SK-N-SH treated with all-trans-retinoic acid at 6 μM for 48 hours (cell line): Measurements from ENCODE around the gene C2orf15.

ENCODE experiments used
- ATAC-seq: fragments of 200-7000 bp; cut with Tn5 transposase; 3 replicates; pipeline ENCODE4 v1.9.1; 2020; ENCODE audit warnings: mild to moderate bottlenecking, moderate library complexity
- ARNTL ChIP-seq: fragments of 450-650 bp; formaldehyde crosslinking; IDR thresholded peaks from 2 replicates; pipeline ENCODE4 v1.5.0; 2020; ENCODE audit warnings: low read depth, mild to moderate bottlenecking, moderate library complexity, borderline replicate concordance
- BACH2 ChIP-seq: fragments of 250-450 bp; sonication (Bioruptor Pico); IDR thresholded peaks from 2 replicates; pipeline ENCODE4 v1.9.0; 2021; ENCODE audit warnings: mild to moderate bottlenecking, borderline replicate concordance
- CSDC2 ChIP-seq: fragments of 250-450 bp; sonication (Bioruptor Pico); IDR thresholded peaks from 2 replicates; pipeline ENCODE4 v1.5.0; 2020; ENCODE audit warnings: mild to moderate bottlenecking, moderate library complexity
- ESRRG ChIP-seq: fragments of 250-450 bp; sonication (Bioruptor Pico); IDR thresholded peaks from 2 replicates; pipeline ENCODE4 v1.6.1; 2021; ENCODE audit warnings: mild to moderate bottlenecking
- GLIS3 ChIP-seq: fragments of 250-450 bp; sonication (Bioruptor Pico); IDR thresholded peaks from 2 replicates; pipeline ENCODE4 v1.5.0; 2020; ENCODE audit warnings: mild to moderate bottlenecking, moderate library complexity
- OSR1 ChIP-seq: fragments of 250-450 bp; sonication (Bioruptor Pico); IDR thresholded peaks from 2 replicates; pipeline ENCODE4 v1.8.0; 2022; ENCODE audit warnings: moderate library complexity, mild to moderate bottlenecking, inconsistent platforms
- PATZ1 ChIP-seq: fragments of 250-450 bp; sonication (Bioruptor Pico); IDR thresholded peaks from 2 replicates; pipeline ENCODE4 v1.8.0; 2020; ENCODE audit warnings: mild to moderate bottlenecking, moderate library complexity, borderline replicate concordance
- PPARA ChIP-seq: fragments of 250-450 bp; sonication (Bioruptor Pico); IDR thresholded peaks from 2 replicates; pipeline ENCODE4 v1.5.0; 2020; ENCODE audit warnings: mild to moderate bottlenecking, borderline replicate concordance
- SNAI2 ChIP-seq: fragments of 250-450 bp; sonication (Bioruptor Pico); IDR thresholded peaks from 2 replicates; pipeline ENCODE4 v1.5.0; 2020; ENCODE audit warnings: mild to moderate bottlenecking, moderate library complexity
- TCF4 ChIP-seq: fragments of 250-450 bp; sonication (Bioruptor Pico); IDR thresholded peaks from 2 replicates; pipeline ENCODE4 v1.8.0; 2021; ENCODE audit warnings: mild to moderate bottlenecking, moderate library complexity, borderline replicate concordance
- TOX ChIP-seq: fragments of 250-450 bp; sonication (Bioruptor Pico); IDR thresholded peaks from 2 replicates; pipeline ENCODE4 v1.8.0; 2021; ENCODE audit warnings: mild to moderate bottlenecking, moderate library complexity, borderline replicate concordance
- ZC3H10 ChIP-seq: fragments of 250-450 bp; sonication (Bioruptor Pico); IDR thresholded peaks from 2 replicates; pipeline ENCODE4 v1.5.1; 2021; ENCODE audit warnings: mild to moderate bottlenecking, moderate library complexity
- ZFP3 ChIP-seq: fragments of 250-450 bp; sonication (Bioruptor Pico); IDR thresholded peaks from 2 replicates; pipeline ENCODE4 v1.5.0; 2020; ENCODE audit warnings: mild to moderate bottlenecking, moderate library complexity
- ZFP30 ChIP-seq: fragments of 450-650 bp; formaldehyde crosslinking; IDR thresholded peaks from 2 replicates; pipeline ENCODE4 v1.5.0; 2022; ENCODE audit warnings: mild to moderate bottlenecking, moderate library complexity
- ZNF565 ChIP-seq: fragments of 450-650 bp; formaldehyde crosslinking; conservative IDR thresholded peaks from 2 replicates; pipeline ENCODE4 v1.5.0; 2020; ENCODE audit warnings: low read depth, mild to moderate bottlenecking, moderate library complexity
- ZNF8 ChIP-seq: fragments of 450-650 bp; formaldehyde crosslinking; IDR thresholded peaks from 2 replicates; pipeline ENCODE4 v1.5.0; 2020; ENCODE audit warnings: mild to moderate bottlenecking, moderate library complexity
- TF ChIP-seq, protein P1 (sequence below): fragments of 250-450 bp; sonication (Bioruptor Pico); IDR thresholded peaks from 2 replicates; pipeline ENCODE4 v1.5.0; 2020; ENCODE audit warnings: mild to moderate bottlenecking, moderate library complexity
- TF ChIP-seq, protein P2 (sequence below): fragments of 250-450 bp; sonication (Bioruptor Pico); IDR thresholded peaks from 2 replicates; pipeline ENCODE4 v1.5.1; 2021; ENCODE audit warnings: mild to moderate bottlenecking, moderate library complexity
- TF ChIP-seq, protein P3 (sequence below): fragments of 250-450 bp; sonication (Bioruptor Pico); IDR thresholded peaks from 2 replicates; pipeline ENCODE4 v1.5.1; 2020; ENCODE audit warnings: low read depth, mild to moderate bottlenecking, moderate library complexity

C2orf15 gene

DNA sequence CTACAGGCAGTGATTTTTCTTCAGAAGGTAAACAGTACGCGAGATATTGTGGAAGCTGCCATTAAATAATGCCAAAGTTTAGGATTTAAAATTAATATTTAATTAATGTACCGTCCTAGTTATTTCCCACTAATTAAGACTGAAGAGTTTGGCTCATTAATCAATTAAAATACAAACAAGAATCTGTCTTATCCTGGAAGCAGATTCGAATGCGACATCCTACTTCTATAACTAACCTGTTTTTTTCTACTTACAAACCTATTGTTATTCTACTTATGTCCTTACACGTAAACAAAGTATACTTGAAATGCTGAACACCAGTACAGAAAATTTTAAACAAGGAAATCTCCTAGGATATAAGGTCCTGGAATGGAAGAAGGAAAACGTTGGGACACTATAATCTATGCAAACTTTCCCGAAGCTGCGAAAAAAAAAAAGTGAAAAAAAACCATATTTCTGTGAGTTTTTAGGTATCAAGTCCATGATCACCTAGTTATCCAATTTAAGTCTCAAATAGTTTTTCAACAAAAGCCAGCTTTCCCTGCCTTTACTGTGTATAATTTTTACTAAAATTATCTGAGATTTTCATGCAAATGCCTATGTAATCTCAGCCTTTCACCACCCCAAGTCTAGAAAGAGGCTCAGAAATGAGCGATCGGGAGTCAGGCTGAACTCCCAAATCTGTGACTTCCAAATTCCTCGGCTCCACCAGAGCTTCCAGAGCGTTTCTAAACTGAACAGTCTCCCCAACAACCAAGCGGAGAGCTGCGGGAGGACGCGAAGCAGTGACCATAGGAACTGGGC, 1.2 kb upstream of the C2orf15 start:
- no peak for TF ChIP-seq SNAI2 (CRISPR knock-in tag)
- peak; percentile 63; the same call in 1 of the 2 replicates for TF ChIP-seq ZFP30 (CRISPR knock-in tag)
- ATAC-seq, result no peak

- TF ChIP-seq TOX, result no peak
- no peak for TF ChIP-seq ZFP3 (CRISPR knock-in tag)
- TF ChIP-seq CSDC2 (CRISPR knock-in tag), result 0 out of 2 replicates have a peak, but pooled peaks have one; percentile 51
- TF ChIP-seq OSR1 (CRISPR knock-in tag), result no peak
- ATAC-seq, result peak; percentile 73
Measured at GRCh38 chr2:99140860-99141109, 722 bp upstream of the C2orf15 start.

DNA sequence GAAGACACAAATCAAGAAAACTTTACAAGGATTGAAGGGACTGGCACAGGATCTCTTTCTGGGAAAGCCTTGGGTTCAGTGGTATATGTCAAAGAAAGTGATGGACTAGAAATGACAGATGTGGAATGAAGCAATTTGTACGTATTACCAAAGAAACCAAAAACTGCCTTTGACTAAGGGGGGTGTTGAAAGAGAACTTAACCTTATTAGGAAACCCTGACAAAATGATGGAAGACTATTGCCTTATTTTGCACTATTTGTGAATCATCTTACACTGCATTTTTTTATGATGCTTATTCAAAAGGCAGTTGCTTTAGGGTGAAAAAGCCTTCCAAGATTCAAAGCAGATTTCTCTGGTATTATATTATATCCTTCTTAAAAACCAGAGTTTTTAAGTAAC, 9.2 kb downstream of the C2orf15 start:
- TF ChIP-seq ESRRG (CRISPR knock-in tag) (no peak), ARNTL (no peak), ZC3H10 (CRISPR knock-in tag) (no peak), SNAI2 (CRISPR knock-in tag) (no peak), OSR1 (CRISPR knock-in tag) (no peak), TOX (no peak), ZFP3 (CRISPR knock-in tag) (no peak), BACH2 (CRISPR knock-in tag) (no peak), PATZ1 (CRISPR knock-in tag) (no peak), ZNF8 (no peak)
- TF ChIP-seq, protein P1, sequence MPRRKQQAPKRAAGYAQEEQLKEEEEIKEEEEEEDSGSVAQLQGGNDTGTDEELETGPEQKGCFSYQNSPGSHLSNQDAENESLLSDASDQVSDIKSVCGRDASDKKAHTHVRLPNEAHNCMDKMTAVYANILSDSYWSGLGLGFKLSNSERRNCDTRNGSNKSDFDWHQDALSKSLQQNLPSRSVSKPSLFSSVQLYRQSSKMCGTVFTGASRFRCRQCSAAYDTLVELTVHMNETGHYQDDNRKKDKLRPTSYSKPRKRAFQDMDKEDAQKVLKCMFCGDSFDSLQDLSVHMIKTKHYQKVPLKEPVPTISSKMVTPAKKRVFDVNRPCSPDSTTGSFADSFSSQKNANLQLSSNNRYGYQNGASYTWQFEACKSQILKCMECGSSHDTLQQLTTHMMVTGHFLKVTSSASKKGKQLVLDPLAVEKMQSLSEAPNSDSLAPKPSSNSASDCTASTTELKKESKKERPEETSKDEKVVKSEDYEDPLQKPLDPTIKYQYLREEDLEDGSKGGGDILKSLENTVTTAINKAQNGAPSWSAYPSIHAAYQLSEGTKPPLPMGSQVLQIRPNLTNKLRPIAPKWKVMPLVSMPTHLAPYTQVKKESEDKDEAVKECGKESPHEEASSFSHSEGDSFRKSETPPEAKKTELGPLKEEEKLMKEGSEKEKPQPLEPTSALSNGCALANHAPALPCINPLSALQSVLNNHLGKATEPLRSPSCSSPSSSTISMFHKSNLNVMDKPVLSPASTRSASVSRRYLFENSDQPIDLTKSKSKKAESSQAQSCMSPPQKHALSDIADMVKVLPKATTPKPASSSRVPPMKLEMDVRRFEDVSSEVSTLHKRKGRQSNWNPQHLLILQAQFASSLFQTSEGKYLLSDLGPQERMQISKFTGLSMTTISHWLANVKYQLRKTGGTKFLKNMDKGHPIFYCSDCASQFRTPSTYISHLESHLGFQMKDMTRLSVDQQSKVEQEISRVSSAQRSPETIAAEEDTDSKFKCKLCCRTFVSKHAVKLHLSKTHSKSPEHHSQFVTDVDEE (CRISPR knock-in tag), result no peak
- TF ChIP-seq, protein P2, sequence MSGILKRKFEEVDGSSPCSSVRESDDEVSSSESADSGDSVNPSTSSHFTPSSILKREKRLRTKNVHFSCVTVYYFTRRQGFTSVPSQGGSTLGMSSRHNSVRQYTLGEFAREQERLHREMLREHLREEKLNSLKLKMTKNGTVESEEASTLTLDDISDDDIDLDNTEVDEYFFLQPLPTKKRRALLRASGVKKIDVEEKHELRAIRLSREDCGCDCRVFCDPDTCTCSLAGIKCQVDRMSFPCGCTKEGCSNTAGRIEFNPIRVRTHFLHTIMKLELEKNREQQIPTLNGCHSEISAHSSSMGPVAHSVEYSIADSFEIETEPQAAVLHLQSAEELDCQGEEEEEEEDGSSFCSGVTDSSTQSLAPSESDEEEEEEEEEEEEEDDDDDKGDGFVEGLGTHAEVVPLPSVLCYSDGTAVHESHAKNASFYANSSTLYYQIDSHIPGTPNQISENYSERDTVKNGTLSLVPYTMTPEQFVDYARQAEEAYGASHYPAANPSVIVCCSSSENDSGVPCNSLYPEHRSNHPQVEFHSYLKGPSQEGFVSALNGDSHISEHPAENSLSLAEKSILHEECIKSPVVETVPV (CRISPR knock-in tag), result no peak
- TF ChIP-seq, protein P3, sequence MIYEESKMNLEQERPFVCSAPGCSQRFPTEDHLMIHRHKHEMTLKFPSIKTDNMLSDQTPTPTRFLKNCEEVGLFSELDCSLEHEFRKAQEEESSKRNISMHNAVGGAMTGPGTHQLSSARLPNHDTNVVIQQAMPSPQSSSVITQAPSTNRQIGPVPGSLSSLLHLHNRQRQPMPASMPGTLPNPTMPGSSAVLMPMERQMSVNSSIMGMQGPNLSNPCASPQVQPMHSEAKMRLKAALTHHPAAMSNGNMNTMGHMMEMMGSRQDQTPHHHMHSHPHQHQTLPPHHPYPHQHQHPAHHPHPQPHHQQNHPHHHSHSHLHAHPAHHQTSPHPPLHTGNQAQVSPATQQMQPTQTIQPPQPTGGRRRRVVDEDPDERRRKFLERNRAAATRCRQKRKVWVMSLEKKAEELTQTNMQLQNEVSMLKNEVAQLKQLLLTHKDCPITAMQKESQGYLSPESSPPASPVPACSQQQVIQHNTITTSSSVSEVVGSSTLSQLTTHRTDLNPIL (CRISPR knock-in tag), result no peak
- ATAC-seq, result no peak

DNA sequence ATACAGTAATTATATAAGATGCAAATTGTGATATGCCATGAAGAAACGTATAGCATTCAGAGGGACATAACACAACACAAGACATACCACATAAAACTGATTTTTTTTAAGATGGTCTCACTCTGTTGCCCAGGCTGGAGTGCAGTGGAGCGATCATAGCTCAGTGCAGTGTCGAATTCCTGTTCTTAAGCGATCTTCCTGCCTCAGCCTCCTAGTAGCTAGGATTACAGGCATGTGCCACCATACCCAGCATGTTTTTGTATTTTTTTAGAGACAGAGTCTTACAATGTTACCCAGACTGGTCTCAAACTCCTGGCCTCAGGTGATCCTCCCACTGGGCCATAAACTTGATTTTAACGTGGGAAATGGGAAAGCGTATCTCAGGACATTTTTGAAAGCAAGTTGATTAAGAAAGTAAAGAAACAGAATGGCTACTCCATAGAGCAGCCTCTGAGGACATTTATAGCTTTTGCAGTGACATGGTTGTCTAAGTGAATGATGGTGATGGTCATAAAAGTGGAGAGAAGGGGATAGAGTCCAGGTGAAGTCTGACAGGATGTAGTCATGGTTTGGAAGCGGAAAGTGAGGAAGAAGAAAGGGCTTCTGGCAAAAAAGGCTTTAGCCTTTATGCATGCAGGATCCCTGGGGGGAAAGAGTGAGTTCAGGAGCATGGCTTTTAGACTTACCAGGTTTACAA, 10.8 kb downstream of the C2orf15 start:
- ATAC-seq, result no peak
- TF ChIP-seq ZNF8 (no peak), PPARA (no peak), TCF4 (CRISPR knock-in tag) (no peak), GLIS3 (CRISPR knock-in tag) (no peak), SNAI2 (CRISPR knock-in tag) (no peak), ZNF565 (CRISPR knock-in tag) (no peak), ZC3H10 (CRISPR knock-in tag) (no peak), ESRRG (CRISPR knock-in tag) (no peak), ZFP3 (CRISPR knock-in tag) (no peak), ARNTL (no peak)
